GM19238 (cell line): ENCODE measurements around the gene FMN1.

ENCODE experiments used
- DNase-seq: peaks from one replicate; pipeline ENCODE4 v3.0.0; 2011; ENCODE audit warnings: low spot score; ENCODE audit not compliant: insufficient read length

Gene FMN1

GRCh38 chr15:32936283-32936918, 258.1 kb downstream of the FMN1 start:
- no peak for DNase-seq

- no peak for DNase-seq
Measured at GRCh38 chr15:32935139-32935538, 259.4 kb downstream of the FMN1 start.

DNA sequence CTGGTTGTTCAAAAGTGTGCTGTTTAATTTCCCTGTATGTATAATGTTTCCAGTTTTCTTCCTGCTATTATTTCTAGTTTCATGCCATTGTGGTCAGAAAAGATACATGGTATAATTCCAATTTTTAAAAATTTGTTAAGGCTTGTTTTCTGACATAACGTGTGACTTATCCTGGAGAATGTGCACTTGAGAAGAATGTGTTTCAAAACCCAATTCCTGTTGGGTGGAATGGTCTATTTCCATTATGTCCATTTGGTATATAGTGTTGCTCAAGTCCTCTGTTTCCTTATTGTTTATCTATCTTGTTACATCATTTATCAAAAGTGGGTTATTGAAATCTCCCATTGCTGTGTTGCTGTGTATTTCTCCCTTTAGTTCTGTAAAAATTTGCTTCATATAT, 261.3 kb downstream of the FMN1 start:
- DNase-seq = no peak

DNA sequence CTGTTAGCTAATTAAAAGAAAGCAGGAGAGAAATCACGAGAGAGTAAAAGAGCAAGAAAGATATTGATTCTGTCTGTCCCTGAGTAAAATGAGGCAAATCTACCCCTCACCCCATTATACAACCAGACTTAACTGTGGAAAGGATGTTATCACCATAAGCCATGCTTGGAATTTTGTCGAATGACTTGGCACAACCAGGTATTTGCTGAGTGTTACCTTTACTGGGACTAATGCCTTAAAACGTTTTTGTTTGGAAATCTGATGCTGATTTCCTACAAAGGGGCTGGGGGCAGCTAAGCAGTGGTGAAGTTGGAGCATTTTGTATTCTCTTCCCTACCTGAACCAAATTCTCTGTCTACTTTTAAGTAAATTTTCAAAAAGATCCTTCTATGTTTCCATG, 265.6 kb downstream of the FMN1 start:
- DNase-seq = no peak

- DNase-seq = no peak
Measured at GRCh38 chr15:32927124-32927523, 267.4 kb downstream of the FMN1 start.

- no peak for DNase-seq
Measured at GRCh38 chr15:32923176-32923575, 271.3 kb downstream of the FMN1 start.

DNA sequence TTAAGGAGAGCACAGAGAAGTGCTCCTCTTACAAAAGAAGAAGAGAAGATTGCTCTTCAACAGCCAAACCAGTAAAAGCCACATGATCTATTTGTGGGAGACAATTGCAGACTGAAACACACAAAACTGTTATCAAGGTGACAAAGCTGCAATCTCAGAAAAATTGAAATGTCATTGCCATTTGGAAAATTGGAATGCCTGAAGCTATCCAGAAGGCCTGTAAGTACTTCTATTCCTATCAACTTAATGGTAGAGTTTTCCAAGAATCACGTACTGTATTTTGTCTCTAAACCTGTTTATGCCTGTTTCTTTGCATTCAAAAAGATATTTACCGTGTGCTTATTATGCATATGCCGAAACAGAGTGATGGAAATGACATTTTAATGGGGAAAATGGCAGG, 272.0 kb downstream of the FMN1 start:
- no peak for DNase-seq

GRCh38 chr15:32919749-32920414, 274.6 kb downstream of the FMN1 start:
- DNase-seq = no peak

DNA sequence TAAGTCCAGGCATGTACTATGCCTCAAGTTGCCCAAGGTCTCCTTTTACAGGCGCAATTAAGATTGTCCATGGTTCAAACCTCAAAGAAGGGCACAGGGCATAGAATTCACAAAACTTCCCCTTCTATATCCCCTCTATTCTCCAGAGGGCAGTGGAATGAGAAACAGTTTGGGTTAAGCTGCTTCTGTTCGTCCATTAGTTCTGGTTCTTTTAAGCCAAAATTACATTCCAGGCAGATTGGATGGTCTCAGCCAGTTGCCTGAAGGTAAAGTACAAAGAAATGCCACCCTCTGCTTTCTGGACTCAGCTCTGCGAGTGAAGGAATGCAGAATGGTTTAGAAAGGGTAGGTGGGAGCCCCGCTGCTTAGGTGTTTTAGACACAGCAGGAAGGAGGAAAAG, 276.0 kb downstream of the FMN1 start:
- no peak for DNase-seq

GRCh38 chr15:32910839-32911238, 283.7 kb downstream of the FMN1 start:
- no peak for DNase-seq

DNA sequence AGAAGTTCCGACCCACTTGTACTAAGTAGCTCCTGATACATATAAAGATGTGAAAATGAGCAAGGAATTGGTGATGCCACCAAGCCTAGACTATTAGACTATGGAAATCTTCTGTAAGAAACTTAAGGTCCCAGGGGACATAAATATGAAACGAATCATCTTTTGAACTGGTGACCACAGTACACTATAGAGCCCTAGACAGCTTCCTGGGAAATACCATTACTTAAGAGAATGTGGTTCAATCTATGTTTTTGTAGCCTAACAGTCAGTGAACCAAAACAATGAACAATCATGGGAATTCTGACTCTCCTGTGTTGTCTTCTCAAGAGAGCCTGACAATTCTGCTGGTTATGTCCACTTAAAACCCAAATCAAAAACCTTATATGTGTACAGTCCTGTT, 285.1 kb downstream of the FMN1 start:
- no peak for DNase-seq

- DNase-seq = no peak
Measured at GRCh38 chr15:32908872-32909271, 285.6 kb downstream of the FMN1 start.

- DNase-seq = peak; percentile 39
Measured at GRCh38 chr15:32908135-32908801, 286.2 kb downstream of the FMN1 start.

DNA sequence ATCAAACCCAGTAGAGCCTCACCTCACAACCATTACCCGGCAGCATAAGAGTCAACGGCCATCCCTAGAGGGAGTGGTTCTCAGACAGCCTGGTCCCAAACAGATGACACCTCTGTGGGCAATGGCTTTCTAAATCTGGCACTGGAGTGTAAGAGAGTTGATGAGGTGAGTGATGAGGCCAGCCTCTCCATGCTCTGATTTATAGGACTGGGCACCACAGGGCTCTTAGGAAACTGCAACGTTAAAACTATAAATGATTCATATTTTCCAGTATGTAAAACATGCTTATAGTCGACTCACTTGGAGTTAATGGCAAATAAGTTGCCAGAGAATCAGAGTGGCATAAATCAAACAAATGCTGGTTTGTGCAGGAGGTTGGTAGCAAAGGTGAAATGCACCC, 289.0 kb downstream of the FMN1 start:
- no peak for DNase-seq

- no peak for DNase-seq
Measured at GRCh38 chr15:32904448-32904847, 290.1 kb downstream of the FMN1 start.

GRCh38 chr15:32903591-32904290, 290.8 kb downstream of the FMN1 start:
- DNase-seq = no peak

- DNase-seq = no peak
Measured at GRCh38 chr15:32901995-32902394, 292.5 kb downstream of the FMN1 start.

GRCh38 chr15:32901192-32901591, 293.3 kb downstream of the FMN1 start:
- DNase-seq = no peak

GRCh38 chr15:32899126-32899596, 295.4 kb downstream of the FMN1 start:
- DNase-seq = no peak

DNA sequence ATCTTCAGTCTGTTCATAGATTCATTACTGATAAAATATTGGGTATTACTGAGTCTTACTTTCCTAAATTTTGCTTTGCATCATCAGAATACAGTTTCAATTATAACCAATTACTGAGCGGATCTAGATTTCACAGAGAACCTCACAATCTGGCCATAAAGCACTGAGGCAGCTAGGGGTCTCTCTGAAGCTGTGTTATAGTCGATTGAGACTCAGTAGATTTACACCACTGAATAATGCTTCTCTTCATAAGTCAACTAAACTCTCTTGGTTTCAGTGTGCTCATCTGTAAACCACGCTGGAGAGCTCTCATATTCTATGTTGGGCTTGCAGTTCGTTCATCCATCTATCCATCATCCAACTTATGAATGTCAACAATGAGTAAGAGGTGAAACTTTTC, 296.1 kb downstream of the FMN1 start:
- DNase-seq = no peak

- no peak for DNase-seq
Measured at GRCh38 chr15:32893421-32893820, 301.1 kb downstream of the FMN1 start.

DNA sequence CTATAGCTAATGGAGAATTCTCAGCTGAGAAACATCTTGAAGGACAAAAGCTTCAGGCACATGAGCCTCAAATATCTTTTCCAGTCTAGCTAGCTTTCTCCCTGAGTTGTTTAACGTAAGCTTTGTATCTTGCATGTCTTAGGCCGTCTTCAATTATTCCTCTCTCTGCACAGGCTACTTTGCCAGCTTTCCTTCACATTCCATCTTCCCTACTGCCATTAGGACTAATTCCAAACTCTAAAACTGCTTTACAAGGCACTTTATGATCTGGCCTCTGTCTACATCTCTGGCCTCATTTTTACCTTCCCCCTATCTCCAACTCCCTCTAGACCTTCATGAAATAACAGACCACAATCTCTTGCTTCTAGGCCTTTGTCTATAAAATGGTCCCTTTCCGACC, 305.3 kb downstream of the FMN1 start:
- DNase-seq = no peak
